Activated effector memory CD4-positive, alpha-beta T cell treated with anti-CD3 and anti-CD28 coated beads, Interleukin-2, amount 50 U/mL, for 16 hours (primary cell): Measurements from ENCODE around the gene ZDHHC17.

ENCODE experiments used
- DNase-seq: peaks from one replicate; pipeline ENCODE4 v3.0.0-alpha.2; 2020

ZDHHC17 gene

DNA sequence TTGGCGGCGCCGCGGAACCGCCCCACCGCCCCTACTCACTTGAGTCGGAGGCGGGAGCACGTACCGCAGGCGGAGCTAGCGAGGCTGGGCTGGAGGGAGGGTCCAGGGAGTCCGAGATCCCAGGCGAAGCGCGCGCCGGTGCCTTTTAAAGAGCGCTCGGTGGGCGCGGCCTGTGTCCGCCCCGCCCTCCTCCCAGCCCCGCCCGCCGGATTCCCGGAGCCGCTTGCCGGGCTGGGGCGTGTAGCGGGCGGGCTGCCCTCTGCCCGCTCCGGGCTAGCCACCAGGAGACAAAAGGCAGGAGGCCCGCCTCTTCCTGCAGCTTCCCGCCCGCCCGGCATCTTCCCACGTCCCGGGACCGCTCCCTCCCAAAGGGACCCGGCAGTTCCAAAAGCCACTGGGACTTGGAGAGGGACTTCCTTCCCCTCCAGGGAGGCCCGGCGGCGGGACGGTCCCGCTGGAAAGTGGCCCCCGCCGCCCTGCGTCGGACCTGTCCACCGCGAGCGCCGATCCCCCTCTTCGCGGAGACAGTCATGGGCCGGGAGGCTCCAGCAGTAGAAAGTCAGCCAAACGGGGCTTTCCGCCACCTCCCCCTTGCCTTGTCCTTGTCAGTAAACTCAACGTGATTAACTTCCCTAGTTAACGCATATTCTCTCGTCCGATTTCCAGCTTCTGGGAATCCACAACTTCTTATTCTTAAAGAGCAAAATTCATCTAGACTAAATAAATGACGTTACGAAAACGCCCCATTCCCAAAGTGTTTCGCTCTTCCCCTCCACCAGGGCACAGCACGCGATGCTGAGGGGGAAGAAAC, 115.2 kb downstream of the ZDHHC17 start, which contains the start of gene CSRP2:
Gene CSRP2, minus strand, starts transcription at position 121 of the 811 bp plus-strand sequence. CDS start 12,759 bp downstream, outside the sequence.
- DNase-seq: peak; percentile 84

DNA sequence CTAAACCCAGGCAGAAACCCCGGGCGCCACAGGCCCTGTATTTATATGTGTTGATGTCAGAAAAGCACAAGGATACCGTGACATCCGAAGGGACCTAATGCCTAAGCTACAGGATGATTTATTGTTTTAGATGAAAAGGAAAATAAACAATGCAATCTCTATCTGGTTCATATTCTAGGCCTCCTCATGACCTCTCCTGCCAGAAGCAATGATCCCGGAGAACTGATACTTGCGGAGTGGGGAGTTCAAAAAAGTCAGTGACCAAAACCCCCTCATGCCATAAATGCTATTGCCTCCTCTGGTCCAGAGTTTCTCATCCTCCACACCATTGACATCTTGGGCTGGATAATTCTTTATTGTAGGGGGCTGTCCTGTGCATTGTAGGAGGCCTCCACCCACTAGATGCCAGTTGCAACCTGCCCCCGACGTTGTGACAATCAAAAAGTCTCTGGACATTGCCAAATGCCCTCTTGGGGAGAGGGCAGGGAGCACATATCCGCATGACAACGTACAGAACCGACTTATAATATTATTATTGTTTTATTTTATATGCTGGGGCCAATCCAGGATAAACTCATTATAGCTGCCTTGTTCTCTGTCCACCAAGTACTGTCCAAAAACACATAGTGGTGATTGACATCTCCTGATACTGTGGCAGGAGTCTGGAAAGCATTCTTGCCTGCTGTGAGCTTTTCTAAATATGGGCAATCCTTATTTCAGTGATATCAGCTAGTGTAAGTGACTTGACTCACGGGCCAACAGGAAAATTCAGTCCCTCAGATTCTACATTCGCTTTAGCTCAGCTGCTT, 116.0 kb downstream of the ZDHHC17 start:
- DNase-seq: no peak

DNA sequence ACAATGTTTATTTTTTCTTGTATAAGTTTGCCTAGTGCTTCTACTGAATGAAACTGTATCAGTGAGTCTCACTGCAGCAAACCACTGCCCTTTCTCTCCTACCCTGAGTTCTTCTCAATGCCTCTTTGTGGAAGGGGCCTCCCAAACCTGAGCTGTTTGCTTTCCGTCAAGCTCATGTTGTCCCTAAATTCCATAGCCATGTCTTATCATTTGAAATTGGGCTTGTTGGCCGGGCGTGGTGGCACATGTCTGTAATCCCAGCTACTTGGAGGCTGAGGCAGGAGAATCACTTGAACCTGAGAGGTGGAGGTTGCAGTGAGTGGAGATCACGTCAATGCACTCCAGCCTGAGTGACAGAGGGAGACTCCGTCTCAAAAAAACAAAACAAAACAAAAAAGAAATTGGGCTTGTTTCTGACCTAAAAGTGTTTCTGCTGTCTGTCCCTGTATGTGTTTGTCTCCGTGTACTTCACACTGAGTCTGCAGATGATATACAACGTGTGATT, 116.7 kb downstream of the ZDHHC17 start:
- DNase-seq: no peak

DNA sequence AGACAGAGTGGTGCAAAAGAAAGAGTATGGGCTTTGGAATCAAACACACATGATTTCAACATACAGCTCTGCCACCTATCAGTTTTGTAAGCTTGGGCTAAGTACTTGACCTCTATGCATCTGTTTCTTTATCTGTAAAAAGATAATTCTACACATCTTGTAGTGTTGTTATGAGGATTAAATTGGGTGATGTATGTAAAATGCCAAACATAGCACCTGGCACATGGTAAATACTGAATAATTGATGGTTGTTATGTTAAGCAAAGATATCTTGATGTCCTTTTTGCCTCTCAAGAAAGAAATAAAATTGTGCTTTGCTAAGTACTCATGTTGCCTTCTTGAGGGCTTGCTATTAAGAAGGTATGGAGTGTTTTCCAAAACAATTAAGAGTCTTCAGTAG, 117.2 kb downstream of the ZDHHC17 start:
- no peak for DNase-seq

DNA sequence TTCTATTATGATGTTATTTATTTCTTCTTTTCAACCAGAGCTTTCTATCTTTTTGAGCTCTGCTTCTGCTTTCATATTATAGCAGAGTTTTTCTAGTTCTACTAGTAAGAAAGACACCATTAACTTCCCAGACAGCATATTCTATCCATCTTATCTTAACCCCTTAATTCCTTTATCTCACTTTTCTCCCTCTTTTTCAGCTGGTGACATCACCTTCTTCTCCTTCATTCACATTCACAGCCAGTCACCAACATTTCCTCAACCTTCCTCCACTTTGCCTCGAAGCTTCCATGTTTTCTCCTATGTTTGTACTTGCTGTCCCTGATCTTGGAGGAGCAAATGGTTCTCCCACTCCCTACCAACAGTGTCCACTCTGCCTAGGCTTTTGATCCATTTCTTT, 118.5 kb downstream of the ZDHHC17 start:
- no peak for DNase-seq

DNA sequence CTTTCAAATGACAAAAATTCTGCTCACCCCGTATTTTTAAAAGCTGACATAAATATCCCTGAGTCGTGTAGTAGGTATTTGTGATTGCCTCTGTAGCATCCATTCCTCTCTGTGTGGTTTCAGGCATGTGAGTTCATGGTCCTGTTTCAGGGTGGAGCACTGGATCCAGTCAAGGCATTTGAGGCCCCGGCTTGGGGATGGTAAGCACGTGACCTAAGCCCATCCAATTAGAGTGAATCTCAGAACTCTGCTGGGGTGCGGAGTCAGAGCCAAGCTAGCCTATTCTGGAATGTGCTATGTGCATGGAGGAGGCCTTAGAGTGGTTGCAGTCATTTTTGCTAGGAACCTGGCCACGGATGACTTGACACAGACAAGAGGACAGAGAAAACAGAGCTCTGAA, 119.2 kb downstream of the ZDHHC17 start:
- DNase-seq: no peak

DNA sequence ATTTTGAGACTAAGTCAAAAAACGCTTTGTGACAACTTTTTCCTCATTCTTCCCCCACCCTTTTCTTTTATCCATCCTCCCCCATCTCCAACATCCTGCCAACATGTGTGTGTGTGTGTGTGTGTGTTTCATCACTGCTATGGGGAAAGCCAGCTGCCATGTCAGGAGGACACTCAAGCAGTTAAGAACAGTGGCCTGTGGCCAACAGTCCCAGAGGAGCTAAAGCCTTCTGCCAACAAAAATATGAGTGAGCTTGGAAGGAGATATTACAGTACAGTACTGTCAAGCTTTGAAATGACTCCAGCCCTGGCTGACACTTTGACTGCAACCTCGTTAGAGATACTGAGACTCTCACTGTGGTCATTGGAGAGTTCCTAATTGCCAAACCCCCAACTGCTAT, 119.9 kb downstream of the ZDHHC17 start:
- no peak for DNase-seq

DNA sequence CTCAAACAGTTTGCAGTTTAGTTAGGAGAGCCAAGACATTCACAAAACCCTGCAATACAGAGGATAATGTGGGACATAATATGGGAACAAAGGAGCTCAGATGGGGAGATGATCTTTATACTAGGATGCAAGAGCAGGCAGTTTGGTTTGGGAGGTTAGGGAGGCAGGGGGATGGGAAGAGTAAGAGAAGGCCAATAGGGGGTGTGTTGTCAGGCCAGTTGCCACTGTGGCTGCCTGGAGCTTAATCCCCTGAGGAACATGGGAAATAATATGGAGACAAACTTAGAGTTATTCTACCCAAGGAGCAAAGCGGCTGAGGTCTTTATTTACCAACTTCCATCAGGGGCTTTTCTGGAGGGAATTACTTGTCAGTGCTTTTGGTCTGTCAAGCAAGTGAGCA, 124.9 kb downstream of the ZDHHC17 start:
- DNase-seq: no peak

DNA sequence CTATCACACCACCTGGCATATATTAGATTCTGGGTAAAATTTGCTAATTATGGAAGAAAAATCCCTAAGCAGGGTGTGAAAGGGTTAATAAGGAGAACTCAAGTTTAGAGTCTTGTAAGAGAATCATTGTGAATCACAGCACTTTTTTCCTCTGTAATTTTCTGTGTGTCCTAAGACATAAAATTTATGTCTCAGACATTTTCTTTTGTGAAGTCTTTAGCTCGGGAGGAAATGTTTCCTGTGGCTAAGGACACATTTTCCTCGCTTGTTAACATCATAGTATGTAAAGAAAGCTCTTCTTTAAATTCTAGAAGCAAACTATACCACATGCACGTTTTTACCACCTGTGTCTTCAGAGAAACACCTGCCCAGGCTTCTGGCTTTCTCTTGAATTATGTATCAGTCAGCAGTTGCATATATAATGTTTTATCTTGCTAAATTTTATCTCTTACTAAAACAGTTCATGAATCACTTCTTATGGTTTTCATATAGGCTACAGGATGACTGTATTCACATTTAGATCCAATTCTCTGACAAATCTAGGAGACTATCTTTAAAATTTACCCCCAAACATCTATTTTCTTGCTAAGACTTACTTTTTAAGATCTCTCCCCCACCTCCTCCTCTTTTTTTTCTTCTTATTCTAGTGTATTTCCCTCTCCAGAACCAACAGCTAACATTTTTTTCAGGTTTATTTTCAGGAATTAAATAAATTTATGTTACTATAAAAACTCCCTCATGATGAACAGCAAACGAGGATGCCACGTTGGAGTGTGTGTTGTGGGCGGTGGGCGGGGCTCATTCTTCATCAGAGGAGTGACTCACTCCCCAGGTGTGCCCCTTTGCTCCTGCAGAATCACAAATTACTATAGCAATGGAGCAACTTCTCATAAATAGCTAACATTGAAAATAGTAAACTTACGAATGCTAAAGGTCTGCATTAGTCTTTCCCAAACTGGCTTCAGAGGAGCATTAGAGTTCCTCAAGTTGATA, 126.5 kb downstream of the ZDHHC17 start:
- DNase-seq: peak; percentile 71

DNA sequence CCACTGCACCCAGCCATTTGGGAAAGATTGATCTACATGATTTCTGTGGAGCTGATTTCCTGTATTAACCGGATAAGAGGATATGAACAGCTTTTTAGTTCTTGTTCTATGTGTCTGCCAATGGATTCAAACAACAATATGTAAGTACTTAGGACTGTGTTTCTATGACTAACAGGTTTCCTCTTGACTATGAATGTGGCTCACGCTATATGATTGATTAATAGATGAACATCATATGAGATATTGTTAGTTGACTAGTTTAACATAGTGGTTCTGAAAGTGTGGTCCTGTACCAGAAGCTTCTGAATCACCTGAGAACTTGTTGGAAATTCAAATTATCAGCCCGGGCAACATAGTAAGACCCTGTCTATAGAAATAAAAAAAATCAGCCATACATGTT, 127.7 kb downstream of the ZDHHC17 start:
- no peak for DNase-seq

DNA sequence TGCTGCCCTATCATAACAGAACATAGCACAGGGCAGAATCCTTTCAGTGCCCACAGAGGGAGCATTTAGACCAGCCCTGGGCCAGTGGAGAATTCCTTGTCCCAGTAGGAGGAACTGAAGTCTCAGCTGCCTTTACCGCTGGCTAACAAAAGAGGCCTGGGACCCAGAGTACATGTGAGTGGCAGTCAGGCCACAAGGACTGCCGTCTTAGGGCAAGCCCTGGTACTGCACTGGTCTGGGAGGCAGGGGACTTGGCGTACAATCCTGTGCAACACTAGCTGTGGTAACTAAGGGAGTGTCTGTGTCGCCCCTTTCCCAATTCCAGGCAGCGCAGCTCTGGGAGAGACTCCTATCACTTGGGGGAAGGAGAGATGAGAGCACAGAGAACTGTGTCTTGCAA, 131.9 kb downstream of the ZDHHC17 start:
- no peak for DNase-seq

DNA sequence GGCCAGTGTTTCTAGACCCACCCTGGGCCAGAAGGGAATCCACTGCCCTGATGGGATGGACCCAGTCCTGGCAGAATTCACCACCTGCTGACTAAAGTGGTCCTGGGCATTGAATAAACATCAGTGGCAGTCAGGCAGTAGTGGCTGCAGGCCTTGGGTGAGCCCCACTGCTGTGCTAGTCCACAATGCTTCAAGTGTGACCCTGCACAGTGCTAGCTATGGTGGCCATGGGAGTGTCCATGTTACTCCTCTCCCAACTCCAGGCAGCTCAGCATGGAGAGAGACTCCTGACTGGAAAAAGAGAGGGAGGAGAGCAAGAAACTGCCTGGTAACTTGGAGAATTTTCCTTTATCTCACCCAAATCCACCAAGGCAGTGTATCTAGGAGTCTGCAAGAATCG, 132.4 kb downstream of the ZDHHC17 start:
- DNase-seq: no peak

DNA sequence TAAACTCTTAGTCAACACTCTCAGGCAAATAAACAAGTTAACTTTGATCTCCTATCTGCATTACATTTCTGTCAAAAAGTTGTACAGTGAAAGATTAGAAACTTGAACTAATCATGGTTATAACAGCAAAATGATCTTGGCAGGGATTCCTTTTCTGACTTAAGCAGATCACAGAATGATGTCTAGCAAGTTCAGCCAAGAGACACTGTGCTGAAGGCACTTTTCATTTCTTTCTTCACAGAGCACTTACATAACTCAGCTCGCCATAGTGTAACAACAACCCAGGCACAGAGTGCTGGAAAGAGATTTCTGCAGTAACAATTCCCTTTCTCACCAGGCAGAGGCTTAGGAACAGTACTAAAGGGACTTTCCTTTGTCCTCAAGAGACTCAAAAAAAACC, 134.5 kb downstream of the ZDHHC17 start:
- no peak for DNase-seq

DNA sequence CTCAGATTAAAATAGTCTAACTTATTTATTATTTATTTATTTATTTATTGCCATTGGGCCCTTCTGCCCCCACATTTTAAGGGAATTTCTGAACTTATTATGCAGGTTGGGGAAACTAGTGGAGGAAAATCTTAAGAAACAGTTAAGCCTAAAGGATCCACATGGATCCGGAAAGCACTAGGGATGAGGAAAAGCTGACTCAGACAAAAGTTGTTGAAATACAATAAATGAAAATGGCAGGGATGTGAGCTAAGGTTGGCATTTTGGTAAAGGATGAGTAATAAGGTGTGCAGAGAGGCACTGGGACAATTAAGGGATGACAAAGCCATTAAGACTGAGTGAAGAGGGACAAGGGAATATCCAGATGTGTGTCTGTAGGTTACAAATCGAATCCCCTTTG, 135.6 kb downstream of the ZDHHC17 start:
- DNase-seq: no peak

DNA sequence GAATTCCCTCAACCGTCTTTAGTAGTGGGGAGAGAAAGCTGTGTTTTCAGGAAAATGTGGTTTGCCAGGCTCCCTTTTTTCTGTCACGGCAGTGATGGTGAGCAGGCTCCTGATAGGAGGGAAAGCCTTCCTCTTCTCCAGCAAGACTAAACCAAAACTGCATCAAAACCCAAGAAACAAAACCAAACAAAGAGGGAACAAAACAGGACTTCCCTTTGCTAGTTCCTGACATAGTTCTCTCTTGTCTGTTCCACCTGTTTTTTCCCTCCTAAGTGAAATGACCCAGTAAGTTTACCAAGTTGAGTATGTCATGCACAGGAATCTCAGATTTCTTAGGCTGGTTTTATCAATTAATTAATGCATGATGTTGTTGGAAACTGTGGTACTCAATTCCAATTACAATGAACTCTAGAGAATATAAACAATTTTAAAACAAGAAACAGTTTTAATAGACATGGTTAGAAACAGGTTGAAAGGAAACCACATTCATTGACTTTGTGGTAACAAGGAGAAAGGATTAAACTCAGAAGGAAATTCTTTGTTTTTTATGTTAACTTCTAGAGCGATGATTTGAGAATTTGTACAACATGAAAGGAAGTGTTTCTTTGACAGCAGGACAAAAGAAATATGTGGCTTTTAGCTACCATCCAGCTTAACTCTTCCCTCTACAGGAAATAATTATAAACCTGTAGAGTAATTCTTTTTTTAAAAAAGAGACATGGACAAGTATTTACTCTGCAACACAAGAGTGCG, 137.9 kb downstream of the ZDHHC17 start:
- DNase-seq: no peak
